Endodermal cell (in vitro differentiated cells): Measurements from ENCODE around the gene MRPS10. TPM values are rescaled to one million over a fixed set of nuclear protein-coding genes. Genes with fewer than 3 reads are reported as not detected.

Experiments
- DNase-seq: peaks from one replicate; pipeline ENCODE4 v3.0.0-alpha.2; 2017
- H3K27ac ChIP-seq: 2 replicates; pipeline ENCODE4 v1.5.1; 2013; ENCODE audit warnings: mild to moderate bottlenecking, low read depth, low read length, moderate library complexity
- H3K27me3 ChIP-seq: 2 replicates; pipeline ENCODE4 v1.6.1; 2013; ENCODE audit warnings: mild to moderate bottlenecking, low read length, moderate library complexity; ENCODE audit not compliant: insufficient read depth, control insufficient read depth, poor library complexity, severe bottlenecking
- H3K36me3 ChIP-seq: 2 replicates; pipeline ENCODE4 v1.7.0; 2013; ENCODE audit warnings: mild to moderate bottlenecking, low read length, moderate library complexity; ENCODE audit not compliant: control insufficient read depth, insufficient read depth
- H3K4me1 ChIP-seq: one replicate; pipeline ENCODE4 v1.7.0; 2013; ENCODE audit warnings: low read length; ENCODE audit not compliant: control insufficient read depth, insufficient read depth
- H3K4me3 ChIP-seq: 2 replicates; pipeline ENCODE4 v1.5.1; 2013; ENCODE audit warnings: mild to moderate bottlenecking, low read length, moderate library complexity
- H3K9ac ChIP-seq: 2 replicates; pipeline ENCODE4 v1.6.1; 2013; ENCODE audit warnings: mild to moderate bottlenecking, low read length, moderate library complexity; ENCODE audit not compliant: poor library complexity, severe bottlenecking; ENCODE audit errors: extremely low read depth
- H3K9me3 ChIP-seq: 2 replicates; pipeline ENCODE4 v1.6.1; 2013; ENCODE audit warnings: mild to moderate bottlenecking, low read length, moderate library complexity; ENCODE audit not compliant: control insufficient read depth
- H3K27ac Mint-ChIP-seq: 2 replicates; pipeline ENCODE4 v1.8.0; 2020; ENCODE audit warnings: mixed read lengths
- H3K27me3 Mint-ChIP-seq: 2 replicates; pipeline ENCODE4 v1.8.0; 2021; ENCODE audit warnings: mild to moderate bottlenecking, mixed read lengths; ENCODE audit not compliant: insufficient read depth
- H3K36me3 Mint-ChIP-seq: 2 replicates; pipeline ENCODE4 v1.8.0; 2020; ENCODE audit warnings: low read depth, mixed read lengths
- H3K4me1 Mint-ChIP-seq: 2 replicates; pipeline ENCODE4 v1.8.0; 2020; ENCODE audit warnings: mixed read lengths
- H3K4me3 Mint-ChIP-seq: 2 replicates; pipeline ENCODE4 v1.8.0; 2020; ENCODE audit warnings: mild to moderate bottlenecking, moderate library complexity, mixed read lengths
- H3K9me3 Mint-ChIP-seq: 2 replicates; pipeline ENCODE4 v1.8.0; 2020; ENCODE audit warnings: mild to moderate bottlenecking, mixed read lengths
- WGBS, 2 experiments: methylation state at CpG; one replicate each; pipeline versions ENCODE4 v1.1.5 to v1.1.7; 2013; ENCODE audit warnings: missing lambda C conversion rate in 2 of 2, mixed read lengths in 1 of 2; ENCODE audit not compliant: insufficient coverage in 1 of 2, insufficient read length in 1 of 2; 5-methylcytosine and 5-hydroxymethylcytosine counted together
- total RNA-seq, 2 donors: library from RNA; stranded (reverse); fragmentation: NEBNext Ultra II Directional in 1 of 2; extraction: Animal tissue kit (Norgen Biotek cat#: 25700) in 1 of 2; gene quantifications; 2 replicates in 1 of 2; 3 replicates in 1 of 2; pipeline ENCODE4 v1.2.1, GENCODE V29; 2021
- TF ChIP-seq, protein P1 (sequence below): fragments of 200-600 bp; sonication (generic); conservative IDR thresholded peaks from 2 replicates; pipeline ENCODE4 v1.5.0; 2021; ENCODE audit warnings: antibody characterized with exemption, mild to moderate bottlenecking

Gene MRPS10
- total RNA-seq, 2 donors from 2014 or later, result 33.4 to 39.6 TPM

DNA sequence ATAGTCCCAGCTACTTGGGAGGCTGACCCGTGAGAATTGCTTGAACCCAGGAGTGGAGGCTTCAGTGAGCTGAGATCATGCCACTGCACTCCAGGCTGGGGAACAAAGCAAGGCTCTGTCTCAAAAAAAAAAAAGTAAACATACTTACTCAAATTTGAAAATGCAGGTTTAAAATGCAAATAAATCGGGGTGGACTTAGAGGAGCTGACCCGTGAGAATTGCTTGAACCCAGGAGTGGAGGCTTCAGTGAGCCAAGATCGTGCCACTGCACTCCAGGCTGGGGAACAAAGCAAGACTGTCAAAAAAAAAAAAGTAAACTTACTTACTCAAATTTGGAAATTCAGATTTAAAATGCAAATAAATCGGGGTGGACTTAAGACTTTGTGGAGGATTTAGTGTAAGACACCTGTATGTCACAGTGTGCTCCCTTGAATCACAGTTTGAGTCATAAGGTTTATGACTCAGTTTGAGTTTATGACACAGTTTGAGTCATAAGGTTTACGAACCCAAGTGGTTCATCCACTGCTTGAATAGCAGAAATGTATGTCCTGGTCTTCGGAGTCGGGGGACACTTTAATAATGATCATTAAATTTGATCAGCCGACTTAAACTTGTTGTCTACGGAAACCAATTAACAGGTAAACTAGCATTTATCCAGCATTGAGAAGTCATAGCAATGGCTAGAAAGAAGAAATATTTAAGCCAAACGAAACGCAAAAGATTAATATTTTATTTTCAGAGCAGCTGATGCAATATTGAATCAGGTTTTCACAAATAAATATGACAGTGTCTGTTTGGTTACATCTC lies 6.8 kb upstream of the MRPS10 start:
- no peaks in the 10 kb centered on the region for H3K36me3 ChIP-seq
- peaks cover 9% of the 10 kb centered on the region for H3K4me1 ChIP-seq
- no peak overlapping the region for H3K27ac Mint-ChIP-seq
- no peaks in the 10 kb centered on the region for H3K27me3 ChIP-seq
- no peaks in the 10 kb centered on the region for H3K36me3 Mint-ChIP-seq
- TF ChIP-seq, protein P1, sequence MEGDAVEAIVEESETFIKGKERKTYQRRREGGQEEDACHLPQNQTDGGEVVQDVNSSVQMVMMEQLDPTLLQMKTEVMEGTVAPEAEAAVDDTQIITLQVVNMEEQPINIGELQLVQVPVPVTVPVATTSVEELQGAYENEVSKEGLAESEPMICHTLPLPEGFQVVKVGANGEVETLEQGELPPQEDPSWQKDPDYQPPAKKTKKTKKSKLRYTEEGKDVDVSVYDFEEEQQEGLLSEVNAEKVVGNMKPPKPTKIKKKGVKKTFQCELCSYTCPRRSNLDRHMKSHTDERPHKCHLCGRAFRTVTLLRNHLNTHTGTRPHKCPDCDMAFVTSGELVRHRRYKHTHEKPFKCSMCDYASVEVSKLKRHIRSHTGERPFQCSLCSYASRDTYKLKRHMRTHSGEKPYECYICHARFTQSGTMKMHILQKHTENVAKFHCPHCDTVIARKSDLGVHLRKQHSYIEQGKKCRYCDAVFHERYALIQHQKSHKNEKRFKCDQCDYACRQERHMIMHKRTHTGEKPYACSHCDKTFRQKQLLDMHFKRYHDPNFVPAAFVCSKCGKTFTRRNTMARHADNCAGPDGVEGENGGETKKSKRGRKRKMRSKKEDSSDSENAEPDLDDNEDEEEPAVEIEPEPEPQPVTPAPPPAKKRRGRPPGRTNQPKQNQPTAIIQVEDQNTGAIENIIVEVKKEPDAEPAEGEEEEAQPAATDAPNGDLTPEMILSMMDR, result no peak
- no peaks in the 10 kb centered on the region for H3K9me3 ChIP-seq
- H3K27ac ChIP-seq, result no peak overlapping the region
- H3K9ac ChIP-seq, result no peak overlapping the region
- WGBS, 2 experiments, result 91 to 95% methylated on average over 11 to 12 of the region's 12 CpGs
- H3K4me3 ChIP-seq, result no peak overlapping the region
- H3K4me3 Mint-ChIP-seq, result no peak overlapping the region
- H3K4me1 Mint-ChIP-seq, result peaks cover 9% of the 10 kb centered on the region
- DNase-seq, result no peak
- H3K9me3 Mint-ChIP-seq, result no peaks in the 10 kb centered on the region
- no peaks in the 10 kb centered on the region for H3K27me3 Mint-ChIP-seq

DNA sequence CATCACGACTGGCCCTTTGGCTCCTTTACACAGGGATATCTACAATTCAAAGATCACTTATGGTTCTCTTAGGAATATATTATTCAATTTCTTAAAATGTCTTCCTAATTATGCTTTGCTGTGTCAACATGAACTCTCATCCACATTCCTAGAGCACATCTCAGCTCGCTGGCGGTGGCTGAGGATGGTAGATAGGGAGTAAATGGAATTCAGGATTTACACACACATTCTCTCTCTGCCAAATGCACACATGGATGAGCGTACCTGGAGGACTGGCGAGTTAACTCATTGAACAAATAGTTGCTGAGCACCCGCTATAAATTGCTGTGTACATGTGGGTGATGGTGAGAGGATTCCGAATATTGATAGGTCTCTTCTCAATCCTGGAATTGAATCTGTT lies 4.8 kb upstream of the MRPS10 start:
- Histone ChIP-seq H3K9ac (no peak overlapping the region), H3K4me3 (no peak overlapping the region), H3K4me1 (peaks cover 9% of the 10 kb centered on the region), H3K27me3 (no peaks in the 10 kb centered on the region), H3K36me3 (no peaks in the 10 kb centered on the region), H3K27ac (no peak overlapping the region), H3K9me3 (no peaks in the 10 kb centered on the region)
- no peaks in the 10 kb centered on the region for H3K36me3 Mint-ChIP-seq
- H3K4me3 Mint-ChIP-seq, result no peak overlapping the region
- DNase-seq, result no peak
- no peaks in the 10 kb centered on the region for H3K9me3 Mint-ChIP-seq
- H3K4me1 Mint-ChIP-seq, result peaks cover 9% of the 10 kb centered on the region
- 93 to 100% methylated on average over 1 to 5 of the region's 7 CpGs for WGBS, 2 experiments
- no peaks in the 10 kb centered on the region for H3K27me3 Mint-ChIP-seq
- TF ChIP-seq, protein P1, result no peak
- H3K27ac Mint-ChIP-seq, result no peak overlapping the region

DNA sequence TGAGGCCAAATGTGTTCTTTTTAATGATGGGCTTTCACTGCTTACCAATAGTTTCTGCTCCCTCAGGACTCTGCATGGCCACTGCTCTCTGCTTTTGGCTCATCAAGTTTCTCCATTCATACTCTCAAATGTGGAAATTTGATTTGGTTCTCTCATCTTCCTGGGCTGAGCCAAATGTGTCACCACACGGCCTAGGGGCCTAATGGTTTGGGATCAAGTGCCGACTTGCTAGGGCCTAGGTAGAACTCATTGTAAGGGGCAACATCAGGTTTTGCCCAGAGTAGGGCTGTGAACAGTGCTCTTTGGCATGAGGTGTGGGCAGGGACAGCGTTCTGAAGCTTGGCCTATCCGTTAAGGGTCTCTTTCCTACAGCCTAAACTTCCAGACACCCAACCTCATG lies 3.9 kb upstream of the MRPS10 start:
- WGBS, 2 experiments, result 79 to 100% methylated on average over 2 to 4 of the region's 4 CpGs
- H3K27ac ChIP-seq, result no peak overlapping the region
- no peaks in the 10 kb centered on the region for H3K36me3 ChIP-seq
- H3K4me3 Mint-ChIP-seq, result no peak overlapping the region
- no peak for DNase-seq
- TF ChIP-seq, protein P1, result no peak
- no peaks in the 10 kb centered on the region for H3K27me3 Mint-ChIP-seq
- H3K4me1 Mint-ChIP-seq, result peaks cover 7% of the 10 kb centered on the region
- no peaks in the 10 kb centered on the region for H3K9me3 ChIP-seq
- peaks cover under 1% of the 10 kb centered on the region for H3K4me1 ChIP-seq
- H3K27ac Mint-ChIP-seq, result no peak overlapping the region
- no peak overlapping the region for H3K4me3 ChIP-seq
- H3K9ac ChIP-seq, result no peak overlapping the region
- H3K9me3 Mint-ChIP-seq, result no peaks in the 10 kb centered on the region
- no peaks in the 10 kb centered on the region for H3K36me3 Mint-ChIP-seq
- no peaks in the 10 kb centered on the region for H3K27me3 ChIP-seq
